ENCODE results near the gene UNC5B. TPM values are rescaled to one million over a fixed set of nuclear protein-coding genes. Genes with fewer than 3 reads are reported as not detected.

UNC5B gene
- polyA plus RNA-seq, 3 donors = 0.04 to 0.72 TPM; not detected in 1

DNA sequence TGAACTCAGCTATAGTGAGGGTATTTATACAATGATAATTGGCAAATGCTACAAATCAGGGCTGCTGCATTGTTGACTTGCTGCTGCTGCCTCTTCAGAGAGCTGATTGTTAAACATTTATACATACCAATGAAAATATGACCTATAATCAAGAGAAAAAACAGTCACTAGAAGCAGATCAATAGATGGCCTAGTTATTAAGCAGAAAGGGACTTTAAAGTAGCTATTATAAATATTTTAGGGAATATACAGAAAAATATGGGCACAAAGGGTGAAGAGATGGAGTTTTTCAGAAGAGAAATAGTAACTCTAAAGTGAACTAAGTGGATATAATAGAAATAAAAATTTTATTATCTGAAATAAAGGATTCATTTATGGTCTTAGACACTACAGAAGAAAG, 14.4 kb upstream of the UNC5B start:
- Mint-ChIP-seq H3K36me3 (no peaks in the 10 kb centered on the region), H3K4me3 (no peak overlapping the region), H3K4me1 (no peaks in the 10 kb centered on the region), H3K27ac (no peak overlapping the region), H3K9me3 (peaks cover 8 to 32% (median 22%) of the 10 kb centered on the region in 7 donors), H3K27me3 (ENCODE audit: low read depth in 3 of 3) (peaks cover 0 to 14% (median 5%) of the 10 kb centered on the region in 3 donors)
- DNase-seq = no peak
- peaks cover 13 to 19% of the 10 kb centered on the region in 2 donors for H3K9me3 ChIP-seq (replicated peaks in 1 of 2; ENCODE audit: control insufficient read depth in 1 of 2, insufficient read depth in 1 of 2, low read length in 2 of 2)
- H3K4me2 ChIP-seq (replicated peaks; ENCODE audit: extremely low read depth, low read length, poor library complexity, severe bottlenecking) = no peak overlapping the region
- no peak overlapping the region for H2AFZ ChIP-seq (ENCODE audit: insufficient read depth, low read depth, low read length, poor library complexity, severe bottlenecking)
- H4K20me1 ChIP-seq (ENCODE audit: insufficient read depth, low read length) = no peaks in the 10 kb centered on the region
- intact Hi-C loops (cut with micrococcal nuclease) = no loop called here
- no peak for TF ChIP-seq CTCF (IDR thresholded peaks at IDR 0.05)
- no peaks in the 10 kb centered on the region for H3K4me1 ChIP-seq (ENCODE audit: control insufficient read depth in 1 of 2, insufficient read depth in 2 of 2, low read length in 2 of 2)
- H3K79me2 ChIP-seq (ENCODE audit: insufficient read depth, low read length) = no peaks in the 10 kb centered on the region
- H3K27me3 ChIP-seq (ENCODE audit: control insufficient read depth in 2 of 2, insufficient read depth in 2 of 2, low read length in 2 of 2) = peaks cover 2 to 3% of the 10 kb centered on the region in 2 donors
- H3K4me3 ChIP-seq (replicated peaks in 1 of 3; ENCODE audit: low read depth in 2 of 3, low read length in 3 of 3) = no peak overlapping the region
- no peak overlapping the region for H3K9ac ChIP-seq (ENCODE audit: insufficient read depth, low read length, poor library complexity, severe bottlenecking)
- no peaks in the 10 kb centered on the region for H3K36me3 ChIP-seq (replicated peaks in 1 of 2; ENCODE audit: control insufficient read depth in 1 of 2, insufficient read depth in 2 of 2, low read length in 2 of 2)
- H3K27ac ChIP-seq (ENCODE audit: low read depth in 1 of 2, low read length in 2 of 2) = no peak overlapping the region

GRCh38 chr10:71201849-71202248, 10.5 kb upstream of the UNC5B start:
- TF ChIP-seq CTCF (IDR thresholded peaks at IDR 0.05) = no peak
- Mint-ChIP-seq H3K27me3 (ENCODE audit: low read depth in 3 of 3) (peaks cover 6 to 15% (median 8%) of the 10 kb centered on the region in 3 donors), H3K4me1 (no peaks in the 10 kb centered on the region), H3K27ac (no peak overlapping the region), H3K36me3 (no peaks in the 10 kb centered on the region), H3K9me3 (peaks cover 6 to 23% (median 21%) of the 10 kb centered on the region in 7 donors), H3K4me3 (no peak overlapping the region)
- H3K4me2 ChIP-seq (replicated peaks; ENCODE audit: extremely low read depth, low read length, poor library complexity, severe bottlenecking) = no peak overlapping the region
- H3K9me3 ChIP-seq (replicated peaks in 1 of 2; ENCODE audit: control insufficient read depth in 1 of 2, insufficient read depth in 1 of 2, low read length in 2 of 2) = peaks cover 13 to 15% of the 10 kb centered on the region in 2 donors
- no peaks in the 10 kb centered on the region for H3K4me1 ChIP-seq (ENCODE audit: control insufficient read depth in 1 of 2, insufficient read depth in 2 of 2, low read length in 2 of 2)
- H2AFZ ChIP-seq (ENCODE audit: insufficient read depth, low read depth, low read length, poor library complexity, severe bottlenecking) = no peak overlapping the region
- no peak overlapping the region for H3K4me3 ChIP-seq (replicated peaks in 1 of 3; ENCODE audit: low read depth in 2 of 3, low read length in 3 of 3)
- peaks cover 2 to 3% of the 10 kb centered on the region in 2 donors for H3K27me3 ChIP-seq (ENCODE audit: control insufficient read depth in 2 of 2, insufficient read depth in 2 of 2, low read length in 2 of 2)
- H3K27ac ChIP-seq (ENCODE audit: low read depth in 1 of 2, low read length in 2 of 2) = no peak overlapping the region
- H3K9ac ChIP-seq (ENCODE audit: insufficient read depth, low read length, poor library complexity, severe bottlenecking) = no peak overlapping the region
- intact Hi-C loops (cut with micrococcal nuclease) = no loop called here
- DNase-seq = no peak
- no CpG with 5 or more reads among the region's 1 CpG for whole genome bisulfite sequencing (ENCODE audit: insufficient coverage)
- no peaks in the 10 kb centered on the region for H4K20me1 ChIP-seq (ENCODE audit: insufficient read depth, low read length)
- no peaks in the 10 kb centered on the region for H3K36me3 ChIP-seq (replicated peaks in 1 of 2; ENCODE audit: control insufficient read depth in 1 of 2, insufficient read depth in 2 of 2, low read length in 2 of 2)
- no peaks in the 10 kb centered on the region for H3K79me2 ChIP-seq (ENCODE audit: insufficient read depth, low read length)

All from CD14-positive monocyte (primary cell).